ENCODE data around the gene CASP14. TPM values are rescaled to one million over a fixed set of nuclear protein-coding genes. Genes with fewer than 3 reads are reported as not detected.

Gene CASP14
- total and polyA plus RNA-seq, 8 donors = 0.10 to 0.11 TPM; not detected in 6

DNA sequence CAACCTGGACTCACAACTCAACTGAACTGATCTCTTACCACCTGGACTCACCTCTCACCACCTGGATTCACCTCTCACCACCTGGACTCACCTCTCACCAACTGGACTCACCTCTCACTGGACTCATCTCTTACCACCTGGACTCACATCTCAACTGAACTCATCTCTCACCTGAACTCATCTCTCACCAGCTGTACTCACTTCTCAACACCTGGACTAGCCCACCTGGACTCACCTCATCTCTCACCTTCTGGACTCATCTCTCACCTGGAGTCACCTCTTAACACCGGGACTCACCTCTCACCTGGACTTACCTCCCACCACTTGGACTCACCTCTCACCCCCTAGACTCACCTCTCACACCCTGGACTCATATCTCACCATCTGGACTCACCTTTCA, 7.3 kb upstream of the CASP14 start:
- no peak for TF ChIP-seq CTCF (IDR thresholded peaks at IDR 0.05)
- Histone ChIP-seq H3K27ac (no peak overlapping the region), H3K9me3 (no peaks in the 10 kb centered on the region), H3K27me3 (peaks cover 1 to 22% of the 10 kb centered on the region in 2 donors), H3K4me3 (no peak overlapping the region), H3K4me1 (no peaks in the 10 kb centered on the region), H3K36me3 (no peaks in the 10 kb centered on the region)
- intact Hi-C loops (cut with DNase I) = no loop called here
- DNase-seq (no peak), ATAC-seq (no peak)

GRCh38 chr19:15042826-15043225, 6.5 kb upstream of the CASP14 start:
- Histone ChIP-seq H3K4me1 (no peaks in the 10 kb centered on the region), H3K9me3 (no peaks in the 10 kb centered on the region), H3K36me3 (no peaks in the 10 kb centered on the region), H3K4me3 (no peak overlapping the region), H3K27ac (no peak overlapping the region), H3K27me3 (peaks cover 4 to 20% of the 10 kb centered on the region in 2 donors)
- no peak for DNase-seq
- no peak for TF ChIP-seq CTCF (IDR thresholded peaks at IDR 0.05)
- no peak for ATAC-seq
- intact Hi-C loops (cut with DNase I) = no loop called here

- no peaks in the 10 kb centered on the region for H3K9me3 ChIP-seq
- peaks cover 4 to 16% of the 10 kb centered on the region in 2 donors for H3K27me3 ChIP-seq
- H3K4me1 ChIP-seq = no peaks in the 10 kb centered on the region
- no peak overlapping the region for H3K27ac ChIP-seq
- DNase-seq = peak in 2 of 4 donors; percentile 70 to 79
- intact Hi-C loops (cut with DNase I) = no loop called here
- no peaks in the 10 kb centered on the region for H3K36me3 ChIP-seq
- TF ChIP-seq CTCF (IDR thresholded peaks at IDR 0.05) = no peak
- ATAC-seq = no peak
- no peak overlapping the region for H3K4me3 ChIP-seq
Observed at GRCh38 chr19:15045506-15045905, 3.8 kb upstream of the CASP14 start.

DNA sequence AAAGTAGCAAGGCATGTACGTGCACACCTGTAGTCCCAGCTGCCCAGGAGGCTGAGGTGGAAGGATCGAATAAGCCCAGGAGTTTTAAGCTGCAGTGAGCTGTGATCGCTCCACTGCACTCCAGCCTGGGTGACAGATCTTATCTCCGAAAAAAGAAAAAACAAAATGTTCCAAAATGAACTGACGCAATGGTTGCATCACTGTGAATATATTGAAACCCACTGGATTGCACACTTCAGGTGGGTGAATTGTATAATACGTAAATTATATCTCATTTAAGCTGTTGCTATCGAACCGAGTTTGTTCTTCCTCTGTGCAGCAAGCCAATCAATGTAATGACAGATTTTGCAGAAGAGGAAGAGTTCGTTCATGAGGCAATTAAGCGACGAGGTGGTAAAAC, 1.6 kb upstream of the CASP14 start:
- intact Hi-C loops (cut with DNase I) = no loop called here

GRCh38 chr19:15048128-15048527, 1.2 kb upstream of the CASP14 start:
- intact Hi-C loops (cut with DNase I) = no loop called here
- no peaks in the 10 kb centered on the region for H3K36me3 ChIP-seq
- no peaks in the 10 kb centered on the region for H3K4me1 ChIP-seq
- H3K27me3 ChIP-seq = peaks cover 4 to 22% of the 10 kb centered on the region in 2 donors
- no peak overlapping the region for H3K27ac ChIP-seq
- H3K4me3 ChIP-seq = no peak overlapping the region
- no peak for ATAC-seq
- TF ChIP-seq CTCF (IDR thresholded peaks at IDR 0.05) = no peak
- no peaks in the 10 kb centered on the region for H3K9me3 ChIP-seq
- no peak for DNase-seq

More for the DNA sequence above, 1.6 kb upstream of the CASP14 start:
- no peak for TF ChIP-seq CTCF (IDR thresholded peaks at IDR 0.05)
- no peaks in the 10 kb centered on the region for H3K36me3 ChIP-seq
- peaks cover 4 to 22% of the 10 kb centered on the region in 2 donors for H3K27me3 ChIP-seq
- no peak for ATAC-seq
- H3K4me1 ChIP-seq = no peaks in the 10 kb centered on the region
- H3K27ac ChIP-seq = no peak overlapping the region
- DNase-seq = no peak
- H3K4me3 ChIP-seq = no peak overlapping the region
- H3K9me3 ChIP-seq = no peaks in the 10 kb centered on the region
